HL-60 (cell line): ENCODE measurements around the gene GREM1.

Source experiments
- DNase-seq, 2 experiments: peaks; one replicate each; pipeline ENCODE4 v3.0.0-alpha.2; 2010 to 2020; ENCODE audit warnings: low read depth in 1 of 2, low spot score in 1 of 2
- H3K27ac ChIP-seq: fragments of 250-450 bp; sonication (Bioruptor Pico); replicated peaks from 2 replicates; pipeline ENCODE4 v1.5.1; 2020; ENCODE audit warnings: mild to moderate bottlenecking, moderate library complexity
- H3K27me3 ChIP-seq: fragments of 250-450 bp; sonication (Bioruptor Pico); 2 replicates; pipeline ENCODE4 v1.5.1; 2021; ENCODE audit warnings: mild to moderate bottlenecking, moderate library complexity; ENCODE audit not compliant: insufficient read depth, poor library complexity, severe bottlenecking
- H3K4me3 ChIP-seq: replicated peaks from 2 replicates; pipeline ENCODE4 v1.5.1; 2011; ENCODE audit warnings: mild to moderate bottlenecking, control low read depth, low read length; ENCODE audit not compliant: insufficient read depth
- GABPA ChIP-seq: IDR thresholded peaks from 2 replicates; pipeline ENCODE4 v1.6.1; 2012; ENCODE audit warnings: low read depth
- POLR2AphosphoS5 ChIP-seq: IDR thresholded peaks from 2 replicates; pipeline ENCODE4 v1.6.1; 2012; ENCODE audit warnings: low read depth
- SPI1 ChIP-seq: IDR thresholded peaks from 2 replicates; pipeline ENCODE4 v1.6.1; 2012; ENCODE audit warnings: low read depth, mild to moderate bottlenecking, borderline replicate concordance
- TF ChIP-seq, protein P1 (sequence below): IDR thresholded peaks from 2 replicates; pipeline ENCODE4 v1.6.1; 2012; ENCODE audit warnings: low read depth; ENCODE audit not compliant: insufficient replicate concordance
- TF ChIP-seq, protein P2 (sequence below): IDR thresholded peaks from one replicate; pipeline ENCODE4 v1.5.1; 2011; ENCODE audit warnings: low read length, control low read depth, inconsistent platforms; ENCODE audit not compliant: insufficient read depth

The GREM1 gene

DNA sequence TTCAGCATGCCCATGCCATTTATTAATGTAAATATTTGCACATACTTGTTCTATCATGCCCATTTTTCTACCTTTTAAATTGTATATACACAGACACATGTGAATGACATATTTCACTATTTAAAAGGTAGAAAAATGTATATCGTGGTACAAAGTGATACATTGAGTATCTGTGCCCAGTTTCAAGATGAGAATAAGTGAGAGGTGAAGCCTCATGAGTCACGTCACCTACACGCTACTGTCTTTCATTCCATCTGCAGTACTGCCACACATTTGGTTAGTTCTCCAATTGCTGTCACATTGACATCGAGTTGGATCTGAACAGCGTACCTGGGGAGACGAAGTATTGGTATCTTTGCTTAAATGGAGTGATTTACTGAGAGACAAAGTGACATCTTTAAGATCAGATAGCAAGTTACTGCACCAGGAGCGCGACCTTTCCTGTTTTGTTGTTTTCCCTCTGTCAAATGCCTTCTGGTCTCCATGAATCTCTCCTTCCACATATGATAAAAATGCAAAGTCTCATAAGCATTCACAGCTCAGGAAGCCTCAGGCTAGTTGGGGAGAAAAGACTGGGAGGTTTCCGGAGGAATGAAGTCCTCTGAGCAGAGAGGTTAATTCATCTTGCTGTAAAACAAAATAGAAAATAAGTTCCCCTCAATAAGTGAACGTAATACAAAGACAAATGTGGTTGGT, 12.0 kb downstream of the GREM1 start:
- no peak for DNase-seq
- TF ChIP-seq POLR2AphosphoS5 = no peak
- TF ChIP-seq GABPA = no peak
- TF ChIP-seq, protein P1, sequence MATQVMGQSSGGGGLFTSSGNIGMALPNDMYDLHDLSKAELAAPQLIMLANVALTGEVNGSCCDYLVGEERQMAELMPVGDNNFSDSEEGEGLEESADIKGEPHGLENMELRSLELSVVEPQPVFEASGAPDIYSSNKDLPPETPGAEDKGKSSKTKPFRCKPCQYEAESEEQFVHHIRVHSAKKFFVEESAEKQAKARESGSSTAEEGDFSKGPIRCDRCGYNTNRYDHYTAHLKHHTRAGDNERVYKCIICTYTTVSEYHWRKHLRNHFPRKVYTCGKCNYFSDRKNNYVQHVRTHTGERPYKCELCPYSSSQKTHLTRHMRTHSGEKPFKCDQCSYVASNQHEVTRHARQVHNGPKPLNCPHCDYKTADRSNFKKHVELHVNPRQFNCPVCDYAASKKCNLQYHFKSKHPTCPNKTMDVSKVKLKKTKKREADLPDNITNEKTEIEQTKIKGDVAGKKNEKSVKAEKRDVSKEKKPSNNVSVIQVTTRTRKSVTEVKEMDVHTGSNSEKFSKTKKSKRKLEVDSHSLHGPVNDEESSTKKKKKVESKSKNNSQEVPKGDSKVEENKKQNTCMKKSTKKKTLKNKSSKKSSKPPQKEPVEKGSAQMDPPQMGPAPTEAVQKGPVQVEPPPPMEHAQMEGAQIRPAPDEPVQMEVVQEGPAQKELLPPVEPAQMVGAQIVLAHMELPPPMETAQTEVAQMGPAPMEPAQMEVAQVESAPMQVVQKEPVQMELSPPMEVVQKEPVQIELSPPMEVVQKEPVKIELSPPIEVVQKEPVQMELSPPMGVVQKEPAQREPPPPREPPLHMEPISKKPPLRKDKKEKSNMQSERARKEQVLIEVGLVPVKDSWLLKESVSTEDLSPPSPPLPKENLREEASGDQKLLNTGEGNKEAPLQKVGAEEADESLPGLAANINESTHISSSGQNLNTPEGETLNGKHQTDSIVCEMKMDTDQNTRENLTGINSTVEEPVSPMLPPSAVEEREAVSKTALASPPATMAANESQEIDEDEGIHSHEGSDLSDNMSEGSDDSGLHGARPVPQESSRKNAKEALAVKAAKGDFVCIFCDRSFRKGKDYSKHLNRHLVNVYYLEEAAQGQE = no peak
- TF ChIP-seq, protein P2, sequence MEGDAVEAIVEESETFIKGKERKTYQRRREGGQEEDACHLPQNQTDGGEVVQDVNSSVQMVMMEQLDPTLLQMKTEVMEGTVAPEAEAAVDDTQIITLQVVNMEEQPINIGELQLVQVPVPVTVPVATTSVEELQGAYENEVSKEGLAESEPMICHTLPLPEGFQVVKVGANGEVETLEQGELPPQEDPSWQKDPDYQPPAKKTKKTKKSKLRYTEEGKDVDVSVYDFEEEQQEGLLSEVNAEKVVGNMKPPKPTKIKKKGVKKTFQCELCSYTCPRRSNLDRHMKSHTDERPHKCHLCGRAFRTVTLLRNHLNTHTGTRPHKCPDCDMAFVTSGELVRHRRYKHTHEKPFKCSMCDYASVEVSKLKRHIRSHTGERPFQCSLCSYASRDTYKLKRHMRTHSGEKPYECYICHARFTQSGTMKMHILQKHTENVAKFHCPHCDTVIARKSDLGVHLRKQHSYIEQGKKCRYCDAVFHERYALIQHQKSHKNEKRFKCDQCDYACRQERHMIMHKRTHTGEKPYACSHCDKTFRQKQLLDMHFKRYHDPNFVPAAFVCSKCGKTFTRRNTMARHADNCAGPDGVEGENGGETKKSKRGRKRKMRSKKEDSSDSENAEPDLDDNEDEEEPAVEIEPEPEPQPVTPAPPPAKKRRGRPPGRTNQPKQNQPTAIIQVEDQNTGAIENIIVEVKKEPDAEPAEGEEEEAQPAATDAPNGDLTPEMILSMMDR = no peak
- TF ChIP-seq SPI1 = no peak
- Histone ChIP-seq H3K27ac (no peak overlapping the region), H3K27me3 (peaks cover 18% of the 10 kb centered on the region), H3K4me3 (no peak overlapping the region)

DNA sequence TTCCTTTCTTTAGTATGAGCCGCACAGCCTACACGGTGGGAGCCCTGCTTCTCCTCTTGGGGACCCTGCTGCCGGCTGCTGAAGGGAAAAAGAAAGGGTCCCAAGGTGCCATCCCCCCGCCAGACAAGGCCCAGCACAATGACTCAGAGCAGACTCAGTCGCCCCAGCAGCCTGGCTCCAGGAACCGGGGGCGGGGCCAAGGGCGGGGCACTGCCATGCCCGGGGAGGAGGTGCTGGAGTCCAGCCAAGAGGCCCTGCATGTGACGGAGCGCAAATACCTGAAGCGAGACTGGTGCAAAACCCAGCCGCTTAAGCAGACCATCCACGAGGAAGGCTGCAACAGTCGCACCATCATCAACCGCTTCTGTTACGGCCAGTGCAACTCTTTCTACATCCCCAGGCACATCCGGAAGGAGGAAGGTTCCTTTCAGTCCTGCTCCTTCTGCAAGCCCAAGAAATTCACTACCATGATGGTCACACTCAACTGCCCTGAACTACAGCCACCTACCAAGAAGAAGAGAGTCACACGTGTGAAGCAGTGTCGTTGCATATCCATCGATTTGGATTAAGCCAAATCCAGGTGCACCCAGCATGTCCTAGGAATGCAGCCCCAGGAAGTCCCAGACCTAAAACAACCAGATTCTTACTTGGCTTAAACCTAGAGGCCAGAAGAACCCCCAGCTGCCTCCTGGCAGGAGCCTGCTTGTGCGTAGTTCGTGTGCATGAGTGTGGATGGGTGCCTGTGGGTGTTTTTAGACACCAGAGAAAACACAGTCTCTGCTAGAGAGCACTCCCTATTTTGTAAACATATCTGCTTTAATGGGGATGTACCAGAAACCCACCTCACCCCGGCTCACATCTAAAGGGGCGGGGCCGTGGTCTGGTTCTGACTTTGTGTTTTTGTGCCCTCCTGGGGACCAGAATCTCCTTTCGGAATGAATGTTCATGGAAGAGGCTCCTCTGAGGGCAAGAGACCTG, 13.2 kb downstream of the GREM1 start:
- 0 out of 2 replicates have a peak overlapping the region, but pooled peaks have one; percentile 10 for H3K4me3 ChIP-seq
- H3K27me3 ChIP-seq = peaks cover 18% of the 10 kb centered on the region
- H3K27ac ChIP-seq = no peak overlapping the region
- TF ChIP-seq SPI1 = no peak
- TF ChIP-seq GABPA = no peak
- TF ChIP-seq, protein P1 = no peak
- TF ChIP-seq, protein P2 = no peak
- TF ChIP-seq POLR2AphosphoS5 = no peak
- DNase-seq = no peak

DNA sequence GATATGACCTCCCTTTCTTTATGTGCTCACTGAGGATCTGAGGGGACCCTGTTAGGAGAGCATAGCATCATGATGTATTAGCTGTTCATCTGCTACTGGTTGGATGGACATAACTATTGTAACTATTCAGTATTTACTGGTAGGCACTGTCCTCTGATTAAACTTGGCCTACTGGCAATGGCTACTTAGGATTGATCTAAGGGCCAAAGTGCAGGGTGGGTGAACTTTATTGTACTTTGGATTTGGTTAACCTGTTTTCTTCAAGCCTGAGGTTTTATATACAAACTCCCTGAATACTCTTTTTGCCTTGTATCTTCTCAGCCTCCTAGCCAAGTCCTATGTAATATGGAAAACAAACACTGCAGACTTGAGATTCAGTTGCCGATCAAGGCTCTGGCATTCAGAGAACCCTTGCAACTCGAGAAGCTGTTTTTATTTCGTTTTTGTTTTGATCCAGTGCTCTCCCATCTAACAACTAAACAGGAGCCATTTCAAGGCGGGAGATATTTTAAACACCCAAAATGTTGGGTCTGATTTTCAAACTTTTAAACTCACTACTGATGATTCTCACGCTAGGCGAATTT, 14.9 kb downstream of the GREM1 start:
- Histone ChIP-seq H3K4me3 (no peak overlapping the region), H3K27ac (no peak overlapping the region), H3K27me3 (peaks cover 18% of the 10 kb centered on the region)
- TF ChIP-seq, protein P2 = no peak
- no peak for TF ChIP-seq GABPA
- DNase-seq = no peak
